PC-9 (cell line): ENCODE data around the gene API5.

Experiments used
- CTCF ChIP-seq: fragments of 200-600 bp; sonication (generic); conservative IDR thresholded peaks from 2 replicates; pipeline ENCODE4 v1.6.1; 2017; ENCODE audit warnings: mixed run types, antibody characterized with exemption, mild to moderate bottlenecking, moderate library complexity
- EZH2 ChIP-seq: fragments of 200-600 bp; sonication (generic); IDR thresholded peaks from 2 replicates; pipeline ENCODE4 v1.8.0; 2017; ENCODE audit warnings: antibody characterized with exemption, low read depth

GRCh38 chr11:43327987-43328386 is 16.2 kb downstream of the API5 start:
- TF ChIP-seq CTCF = no peak
- no peak for TF ChIP-seq EZH2
